ENCODE measurements around the gene ANGEL2.

The ANGEL2 gene

DNA sequence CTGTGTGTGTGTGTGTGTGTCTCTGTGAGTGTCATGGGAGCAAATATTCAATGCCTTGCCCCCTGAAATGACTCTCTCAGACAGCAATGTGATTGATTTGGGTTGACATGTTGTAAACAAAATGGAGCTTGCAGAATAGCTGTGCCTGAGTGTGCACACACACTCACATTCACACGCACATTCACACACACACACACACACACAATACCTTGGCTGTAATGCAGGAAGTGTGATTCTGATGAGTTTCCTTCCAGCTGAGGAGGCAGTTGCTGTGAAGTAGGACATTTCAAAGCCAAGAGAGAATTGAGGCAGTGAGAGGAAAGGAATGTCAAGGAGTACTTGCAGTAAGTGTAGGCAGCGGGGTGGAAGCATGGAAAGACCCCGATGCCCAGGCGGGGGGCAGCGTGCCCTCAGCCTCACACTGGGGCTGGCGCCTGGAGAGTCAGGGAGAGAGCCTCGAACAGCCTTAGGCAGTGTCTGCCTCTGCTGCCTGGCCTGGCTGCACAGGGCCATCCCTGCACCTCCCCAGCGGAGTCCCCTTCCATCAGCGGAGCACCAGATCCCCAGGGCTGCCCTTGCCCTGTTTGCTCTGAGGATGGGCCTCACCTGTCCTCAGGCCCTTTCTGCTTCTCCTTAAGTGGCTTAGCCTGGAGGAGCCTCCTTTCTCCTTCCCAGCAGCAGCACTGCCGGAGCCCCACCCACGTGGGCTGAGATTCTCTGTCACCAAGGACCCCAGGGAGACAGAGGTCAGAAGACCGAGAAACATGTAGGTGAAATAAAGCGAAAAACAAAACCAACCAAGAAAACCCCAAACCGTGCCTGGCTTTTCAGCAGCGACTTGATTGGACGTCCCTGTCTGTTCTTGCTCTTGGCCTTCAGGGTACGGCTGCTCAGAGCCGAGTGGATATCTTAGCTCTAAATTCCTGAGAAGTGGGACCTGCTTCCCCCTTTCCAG is 56.1 kb downstream of the ANGEL2 start:
- no peak overlapping the region for H3K4me3 ChIP-seq (ENCODE audit: control insufficient read depth in 1 of 7, extremely low read depth in 1 of 7, insufficient read depth in 4 of 7, low read depth in 2 of 7, low read length in 6 of 7)
- CTCF ChIA-PET, result no interaction called here
- H3K27ac ChIP-seq (ENCODE audit: insufficient read depth in 1 of 2, low read depth in 1 of 2, low read length in 2 of 2, poor library complexity in 1 of 2, severe bottlenecking in 2 of 2), result no peak overlapping the region
- no peaks in the 10 kb centered on the region for H3K9me3 ChIP-seq (ENCODE audit: control extremely low read depth in 1 of 5, control insufficient read depth in 4 of 5, insufficient read depth in 2 of 5, low read depth in 1 of 5, low read length in 4 of 5)
- peaks cover 0 to 2% (median 0%) of the 10 kb centered on the region in 5 experiments for H3K27me3 ChIP-seq (replicated peaks in 2 of 5; ENCODE audit: control insufficient read depth in 4 of 5, insufficient read depth in 5 of 5, low read length in 4 of 5)
- no peaks in the 10 kb centered on the region for H3K36me3 ChIP-seq (ENCODE audit: control insufficient read depth in 4 of 4, insufficient read depth in 4 of 4, low read length in 3 of 4)
- peak in 1 of 3 donors; percentile 13 for DNase-seq
- WGBS (ENCODE audit: insufficient coverage), result 97% methylated on average over 17 of the region's 18 CpGs
- H3K4me1 ChIP-seq (ENCODE audit: control extremely low read depth in 1 of 4, control insufficient read depth in 4 of 4, insufficient read depth in 4 of 4, low read length in 3 of 4), result peaks cover 3 to 12% (median 8%) of the 10 kb centered on the region in 4 experiments
- POLR2A ChIA-PET, result no interaction called here

DNA sequence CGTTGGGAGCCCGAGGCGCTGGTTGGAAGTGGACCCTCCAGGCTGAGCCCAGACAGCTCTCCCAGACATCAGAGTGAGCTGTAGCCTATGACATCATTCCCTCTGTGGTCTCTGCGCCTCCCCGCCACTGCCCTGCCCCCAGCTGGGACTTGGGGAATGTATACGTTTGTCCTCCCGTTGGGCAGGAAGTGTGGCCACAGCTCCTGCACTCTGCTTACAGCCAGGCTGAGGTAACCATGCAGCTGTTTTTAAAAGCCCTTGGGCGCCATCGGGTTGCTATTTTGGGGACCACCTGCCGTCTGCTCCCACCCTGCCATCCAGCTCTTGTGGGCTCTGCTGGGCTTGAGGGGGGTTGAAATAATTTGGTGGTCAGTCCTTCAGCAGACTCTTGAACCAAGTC is 57.5 kb downstream of the ANGEL2 start:
- no peak overlapping the region for H3K27ac ChIP-seq (ENCODE audit: insufficient read depth in 1 of 2, low read depth in 1 of 2, low read length in 2 of 2, poor library complexity in 1 of 2, severe bottlenecking in 2 of 2)
- peaks cover 3 to 12% (median 8%) of the 10 kb centered on the region in 4 experiments for H3K4me1 ChIP-seq (ENCODE audit: control extremely low read depth in 1 of 4, control insufficient read depth in 4 of 4, insufficient read depth in 4 of 4, low read length in 3 of 4)
- ChIA-PET POLR2A (no interaction called here), CTCF (interaction anchor here (0.8 to 1.8 kb wide), 3 partner anchors 10 to 37 kb away, joined by 3 to 12 read pairs (median 3); no protein-coding TSS in a partner anchor)
- no peaks in the 10 kb centered on the region for H3K36me3 ChIP-seq (ENCODE audit: control insufficient read depth in 4 of 4, insufficient read depth in 4 of 4, low read length in 3 of 4)
- H3K9me3 ChIP-seq (ENCODE audit: control extremely low read depth in 1 of 5, control insufficient read depth in 4 of 5, insufficient read depth in 2 of 5, low read depth in 1 of 5, low read length in 4 of 5), result no peaks in the 10 kb centered on the region
- WGBS (ENCODE audit: insufficient coverage), result 52% methylated on average over 8 of the region's 10 CpGs
- H3K4me3 ChIP-seq (ENCODE audit: control insufficient read depth in 1 of 7, extremely low read depth in 1 of 7, insufficient read depth in 4 of 7, low read depth in 2 of 7, low read length in 6 of 7), result no peak overlapping the region
- peaks cover 0 to 2% (median 0%) of the 10 kb centered on the region in 5 experiments for H3K27me3 ChIP-seq (replicated peaks in 2 of 5; ENCODE audit: control insufficient read depth in 4 of 5, insufficient read depth in 5 of 5, low read length in 4 of 5)
- DNase-seq, result peak in 2 of 3 donors; percentile 10 to 27

DNA sequence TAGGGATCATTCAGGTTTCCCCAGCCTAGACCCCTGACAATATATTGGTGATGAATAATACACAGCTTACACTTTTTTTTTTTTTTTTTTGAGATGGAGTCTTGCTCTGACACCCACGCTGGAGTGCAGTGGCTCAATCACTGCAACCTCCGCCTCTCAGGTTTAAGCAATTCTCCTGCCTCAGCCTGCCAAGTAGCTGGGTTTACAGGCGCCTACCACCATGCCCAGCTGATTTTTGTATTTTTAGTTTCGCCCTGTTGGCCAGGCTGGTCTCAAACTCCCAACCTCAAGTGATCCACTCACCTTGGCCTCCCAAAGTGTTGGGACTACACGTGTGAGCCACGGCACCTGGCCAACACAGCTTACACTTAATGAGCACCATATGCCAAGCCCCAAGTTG is 58.1 kb downstream of the ANGEL2 start:
- Histone ChIP-seq H3K4me3 (ENCODE audit: control insufficient read depth in 1 of 7, extremely low read depth in 1 of 7, insufficient read depth in 4 of 7, low read depth in 2 of 7, low read length in 6 of 7) (no peak overlapping the region), H3K27ac (ENCODE audit: insufficient read depth in 1 of 2, low read depth in 1 of 2, low read length in 2 of 2, poor library complexity in 1 of 2, severe bottlenecking in 2 of 2) (no peak overlapping the region), H3K36me3 (ENCODE audit: control insufficient read depth in 4 of 4, insufficient read depth in 4 of 4, low read length in 3 of 4) (no peaks in the 10 kb centered on the region), H3K27me3 (replicated peaks in 2 of 5; ENCODE audit: control insufficient read depth in 4 of 5, insufficient read depth in 5 of 5, low read length in 4 of 5) (peaks cover 0 to 2% (median 0%) of the 10 kb centered on the region in 5 experiments), H3K9me3 (ENCODE audit: control extremely low read depth in 1 of 5, control insufficient read depth in 4 of 5, insufficient read depth in 2 of 5, low read depth in 1 of 5, low read length in 4 of 5) (no peaks in the 10 kb centered on the region), H3K4me1 (ENCODE audit: control extremely low read depth in 1 of 4, control insufficient read depth in 4 of 4, insufficient read depth in 4 of 4, low read length in 3 of 4) (peaks cover 3 to 12% (median 8%) of the 10 kb centered on the region in 4 experiments)
- no peak for DNase-seq
- WGBS (ENCODE audit: insufficient coverage), result 91% methylated on average over 6 of the region's 6 CpGs
- POLR2A ChIA-PET, result no interaction called here
- CTCF ChIA-PET, result interaction anchor here (0.6 to 1.8 kb wide), 4 partner anchors 10 to 38 kb away, joined by 3 to 12 read pairs (median 3); no protein-coding TSS in a partner anchor

DNA sequence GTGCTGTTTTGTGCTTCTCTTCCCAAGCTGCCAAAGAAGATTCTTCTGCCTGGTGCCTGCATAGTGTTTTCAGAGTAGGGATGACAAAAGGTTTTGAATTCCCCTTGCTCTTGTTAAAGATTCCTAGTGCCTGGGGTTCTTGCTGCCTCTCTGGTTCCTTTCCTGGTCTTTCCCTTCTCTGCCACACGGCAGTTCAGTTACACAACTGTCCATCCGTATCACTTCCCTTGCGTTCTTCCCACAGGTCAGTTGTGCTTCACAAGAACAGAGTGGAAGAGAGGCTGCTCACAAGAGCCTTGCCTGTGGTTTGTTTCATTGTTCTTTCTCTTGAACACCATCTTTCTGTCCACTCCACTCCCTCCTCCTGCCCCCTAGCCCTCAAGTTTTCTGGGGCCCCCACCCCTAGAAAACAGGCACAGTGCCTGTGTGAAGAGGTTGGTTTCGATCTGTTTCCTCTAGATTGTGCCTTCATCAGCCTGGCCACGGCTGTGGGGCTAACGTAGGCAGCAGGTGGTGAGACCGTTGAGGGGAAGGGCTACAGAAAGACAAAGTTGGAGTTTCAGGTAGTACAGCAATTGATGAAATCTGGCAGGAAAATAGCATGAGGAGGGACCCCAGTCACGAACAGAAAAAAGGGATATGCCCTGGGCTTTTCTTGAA is 59.6 kb downstream of the ANGEL2 start:
- WGBS (ENCODE audit: insufficient coverage), result 30% methylated on average over 8 of the region's 8 CpGs
- Histone ChIP-seq H3K27ac (ENCODE audit: insufficient read depth in 1 of 2, low read depth in 1 of 2, low read length in 2 of 2, poor library complexity in 1 of 2, severe bottlenecking in 2 of 2) (no peak overlapping the region), H3K36me3 (ENCODE audit: control insufficient read depth in 4 of 4, insufficient read depth in 4 of 4, low read length in 3 of 4) (no peaks in the 10 kb centered on the region), H3K4me3 (ENCODE audit: control insufficient read depth in 1 of 7, extremely low read depth in 1 of 7, insufficient read depth in 4 of 7, low read depth in 2 of 7, low read length in 6 of 7) (peak overlapping the region in 2 of 7 experiments; percentile 20 to 34), H3K27me3 (replicated peaks in 2 of 5; ENCODE audit: control insufficient read depth in 4 of 5, insufficient read depth in 5 of 5, low read length in 4 of 5) (peaks cover 0 to 12% (median 7%) of the 10 kb centered on the region in 5 experiments), H3K9me3 (ENCODE audit: control extremely low read depth in 1 of 5, control insufficient read depth in 4 of 5, insufficient read depth in 2 of 5, low read depth in 1 of 5, low read length in 4 of 5) (no peaks in the 10 kb centered on the region), H3K4me1 (ENCODE audit: control extremely low read depth in 1 of 4, control insufficient read depth in 4 of 4, insufficient read depth in 4 of 4, low read length in 3 of 4) (peaks cover 3 to 17% (median 13%) of the 10 kb centered on the region in 4 experiments)
- POLR2A ChIA-PET, result no interaction called here
- DNase-seq, result peak in 2 of 3 donors; percentile 50 to 68
- CTCF ChIA-PET, result no interaction called here

DNA sequence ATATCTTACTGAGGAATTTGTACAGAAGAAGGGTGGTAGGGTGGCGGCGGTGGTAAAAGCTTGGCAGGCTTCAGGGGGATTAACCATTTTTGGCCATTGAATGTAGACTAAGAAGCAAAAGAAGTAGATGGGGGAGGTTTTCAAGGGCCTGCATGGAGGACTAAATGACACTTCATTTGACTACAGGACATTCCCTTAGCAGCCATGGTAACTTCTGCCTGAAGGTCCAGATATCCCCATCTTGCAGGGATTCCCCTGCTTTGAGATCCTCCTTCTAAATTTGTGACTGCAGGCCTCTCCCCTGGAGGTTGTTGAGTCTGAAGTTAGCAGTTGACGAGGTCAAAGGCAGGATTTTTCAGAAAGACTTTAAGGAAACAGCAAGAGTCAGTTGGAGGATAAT is 60.6 kb downstream of the ANGEL2 start:
- DNase-seq, result no peak
- ChIA-PET POLR2A (no interaction called here), CTCF (interaction anchor here (0.9 kb wide), 1 partner anchor 11 kb away, joined by 3 read pairs; no protein-coding TSS in a partner anchor)
- Histone ChIP-seq H3K27ac (ENCODE audit: insufficient read depth in 1 of 2, low read depth in 1 of 2, low read length in 2 of 2, poor library complexity in 1 of 2, severe bottlenecking in 2 of 2) (no peak overlapping the region), H3K4me3 (ENCODE audit: control insufficient read depth in 1 of 7, extremely low read depth in 1 of 7, insufficient read depth in 4 of 7, low read depth in 2 of 7, low read length in 6 of 7) (no peak overlapping the region), H3K9me3 (ENCODE audit: control extremely low read depth in 1 of 5, control insufficient read depth in 4 of 5, insufficient read depth in 2 of 5, low read depth in 1 of 5, low read length in 4 of 5) (no peaks in the 10 kb centered on the region), H3K27me3 (replicated peaks in 2 of 5; ENCODE audit: control insufficient read depth in 4 of 5, insufficient read depth in 5 of 5, low read length in 4 of 5) (peaks cover 0 to 19% (median 10%) of the 10 kb centered on the region in 5 experiments), H3K4me1 (ENCODE audit: control extremely low read depth in 1 of 4, control insufficient read depth in 4 of 4, insufficient read depth in 4 of 4, low read length in 3 of 4) (peaks cover 3 to 26% (median 22%) of the 10 kb centered on the region in 4 experiments), H3K36me3 (ENCODE audit: control insufficient read depth in 4 of 4, insufficient read depth in 4 of 4, low read length in 3 of 4) (no peaks in the 10 kb centered on the region)
- 100% methylated on average over 2 of the region's 3 CpGs for WGBS (ENCODE audit: insufficient coverage)

DNA sequence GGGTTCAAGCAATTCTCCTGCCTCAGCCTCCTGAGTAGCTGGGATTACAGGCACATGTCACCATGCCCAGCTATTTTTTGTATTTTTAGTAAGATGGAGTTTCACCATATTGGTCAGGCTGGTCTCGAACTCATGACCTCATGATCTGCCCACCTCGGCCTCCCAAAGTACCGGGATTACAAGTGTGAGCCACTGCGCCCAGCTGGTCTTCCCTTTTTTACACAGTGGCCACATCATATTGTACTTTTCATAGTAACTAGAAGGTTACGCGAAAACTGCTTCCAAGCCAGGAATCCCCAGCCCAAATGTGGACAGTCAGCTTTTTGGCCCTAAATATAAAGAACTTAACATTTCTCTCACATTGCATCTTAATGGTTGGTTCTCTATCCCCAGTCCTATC is 61.2 kb downstream of the ANGEL2 start:
- Histone ChIP-seq H3K27me3 (replicated peaks in 2 of 5; ENCODE audit: control insufficient read depth in 4 of 5, insufficient read depth in 5 of 5, low read length in 4 of 5) (peaks cover 0 to 25% (median 10%) of the 10 kb centered on the region in 5 experiments), H3K9me3 (ENCODE audit: control extremely low read depth in 1 of 5, control insufficient read depth in 4 of 5, insufficient read depth in 2 of 5, low read depth in 1 of 5, low read length in 4 of 5) (no peaks in the 10 kb centered on the region), H3K36me3 (ENCODE audit: control insufficient read depth in 4 of 4, insufficient read depth in 4 of 4, low read length in 3 of 4) (no peaks in the 10 kb centered on the region), H3K4me3 (ENCODE audit: control insufficient read depth in 1 of 7, extremely low read depth in 1 of 7, insufficient read depth in 4 of 7, low read depth in 2 of 7, low read length in 6 of 7) (no peak overlapping the region), H3K4me1 (ENCODE audit: control extremely low read depth in 1 of 4, control insufficient read depth in 4 of 4, insufficient read depth in 4 of 4, low read length in 3 of 4) (peaks cover 3 to 29% (median 24%) of the 10 kb centered on the region in 4 experiments), H3K27ac (ENCODE audit: insufficient read depth in 1 of 2, low read depth in 1 of 2, low read length in 2 of 2, poor library complexity in 1 of 2, severe bottlenecking in 2 of 2) (no peak overlapping the region)
- ChIA-PET POLR2A (no interaction called here), CTCF (interaction anchor here (1.2 kb wide), 1 partner anchor 9 kb away, joined by 3 read pairs; no protein-coding TSS in a partner anchor)
- 100% methylated on average over 6 of the region's 6 CpGs for WGBS (ENCODE audit: insufficient coverage)
- DNase-seq, result no peak

Data from common myeloid progenitor, CD34-positive (primary cell).